Calu3 (cell line): ENCODE results near the gene EPHX1. TPM values are rescaled to one million over a fixed set of nuclear protein-coding genes. Genes with fewer than 3 reads are reported as not detected.
"Not testable (repeated sequence)": the region's sequence is repeated elsewhere in the genome, so short reads cannot be mapped to it uniquely, and the experiment has no call there.

Experiments
- BruUV-seq: library from RNA; stranded (reverse); fragments of 400-500 nt; replicated peaks from 2 replicates; lab custom pipeline; 2021; lab: Mats Ljungman, UMichigan
- CTCF ChIA-PET: fragments of 300-600 bp; sonication (Branson Sonifier 250); formaldehyde crosslinking; loops from one replicate; lab custom pipeline; 2022; ENCODE audit warnings: antibody characterized with exemption; lab: Charles Lee
- DNase-seq: peaks from one replicate; pipeline ENCODE4 v3.0.0; 2022
- H3K27ac Mint-ChIP-seq: one replicate; pipeline ENCODE4 v1.8.0; 2022; ENCODE audit warnings: mixed read lengths; ENCODE audit not compliant: unreplicated experiment
- H3K27me3 Mint-ChIP-seq: one replicate; pipeline ENCODE4 v1.8.0; 2022; ENCODE audit warnings: mixed read lengths; ENCODE audit not compliant: unreplicated experiment
- H3K36me3 Mint-ChIP-seq: one replicate; pipeline ENCODE4 v1.8.0; 2022; ENCODE audit warnings: mild to moderate bottlenecking, moderate library complexity, mixed read lengths; ENCODE audit not compliant: insufficient read depth, unreplicated experiment
- H3K4me1 Mint-ChIP-seq: one replicate; pipeline ENCODE4 v1.8.0; 2022; ENCODE audit warnings: mild to moderate bottlenecking, low read depth, mixed read lengths; ENCODE audit not compliant: unreplicated experiment
- H3K4me3 Mint-ChIP-seq: one replicate; pipeline ENCODE4 v1.8.0; 2022; ENCODE audit warnings: mild to moderate bottlenecking, low read depth, moderate library complexity, mixed read lengths; ENCODE audit not compliant: unreplicated experiment
- H3K9me3 Mint-ChIP-seq: one replicate; pipeline ENCODE4 v1.8.0; 2022; ENCODE audit warnings: low read depth, mixed read lengths; ENCODE audit not compliant: unreplicated experiment
- CTCF ChIP-seq: fragments of 200-600 bp; IDR thresholded peaks from one replicate; pipeline ENCODE4 v1.8.0; 2022; ENCODE audit warnings: antibody characterized with exemption; ENCODE audit not compliant: unreplicated experiment
- intact Hi-C: fragments of 100-400 bp; cut with micrococcal nuclease; formaldehyde crosslinking; loops from one replicate; pipeline ENCODE4 v1.10.0; 2022; ENCODE audit not compliant: unreplicated experiment
- total RNA-seq: library from RNA; stranded (reverse); gene quantifications from 2 replicates; pipeline ENCODE4 v1.2.3, GENCODE V29; 2022

Gene EPHX1
- total RNA-seq, 1 experiment from 2014 or later, result 46.6 TPM

GRCh38 chr1:225887030-225887314 lies 77.0 kb downstream of the EPHX1 start:
- no peaks in the 10 kb centered on the region for H3K27me3 Mint-ChIP-seq
- H3K36me3 Mint-ChIP-seq, result peaks cover 38% of the 10 kb centered on the region
- peaks cover 54% of the 10 kb centered on the region for H3K4me1 Mint-ChIP-seq
- CTCF ChIA-PET, result interaction anchor here (1.0 to 1.8 kb wide), 2 partner anchors 9 to 10 kb away, joined by 3 to 4 read pairs; no protein-coding TSS in a partner anchor
- no peak overlapping the region for H3K27ac Mint-ChIP-seq
- no peak for TF ChIP-seq CTCF
- no peak for DNase-seq
- no peak overlapping the region for H3K4me3 Mint-ChIP-seq
- BruUV-seq, result no TSS peak
- intact Hi-C loops, result no loop called here
- H3K9me3 Mint-ChIP-seq, result no peaks in the 10 kb centered on the region

- DNase-seq, H3K27ac Mint-ChIP-seq, intact Hi-C loops, H3K4me3 Mint-ChIP-seq, CTCF ChIA-PET, H3K27me3 Mint-ChIP-seq, BruUV-seq, H3K9me3 Mint-ChIP-seq: not testable (repeated sequence)
- Mint-ChIP-seq H3K36me3 (peaks cover 31% of the 10 kb centered on the region), H3K4me1 (peaks cover 56% of the 10 kb centered on the region)
Measured at GRCh38 chr1:225887554-225888288, 77.8 kb downstream of the EPHX1 start.

GRCh38 chr1:225888289-225888897 lies 78.5 kb downstream of the EPHX1 start:
- TF ChIP-seq CTCF, result no peak
- H3K9me3 Mint-ChIP-seq, result no peaks in the 10 kb centered on the region
- no peak overlapping the region for H3K27ac Mint-ChIP-seq
- BruUV-seq, result no TSS peak
- peaks cover 24% of the 10 kb centered on the region for H3K36me3 Mint-ChIP-seq
- no peak overlapping the region for H3K4me3 Mint-ChIP-seq
- CTCF ChIA-PET, result interaction anchor here (0.5 to 0.7 kb wide), 4 partner anchors 23 to 446 kb away, joined by 3 to 4 read pairs (median 3); no protein-coding TSS in a partner anchor
- H3K27me3 Mint-ChIP-seq, result no peaks in the 10 kb centered on the region
- intact Hi-C loops, result no loop called here
- no peak for DNase-seq
- H3K4me1 Mint-ChIP-seq, result peaks cover 54% of the 10 kb centered on the region

GRCh38 chr1:225888898-225889601 lies 79.1 kb downstream of the EPHX1 start, which contains the start of gene LEFTY1:
TSS of gene LEFTY1 (minus strand) at chr1:225889146. CDS start at chr1:225889066, 80 bp downstream.
- DNase-seq, result no peak
- no peak within 1 kb of the TSS for H3K4me3 Mint-ChIP-seq
- peaks cover 17% of the 10 kb centered on the region for H3K36me3 Mint-ChIP-seq
- intact Hi-C loops, result no loop called here
- TF ChIP-seq CTCF, result no peak
- H3K9me3 Mint-ChIP-seq, result no peaks in the 10 kb centered on the region
- BruUV-seq, result no TSS peak
- CTCF ChIA-PET, result interaction anchor here (0.5 to 1.2 kb wide), 6 partner anchors 7 to 446 kb away, joined by 3 to 4 read pairs (median 4); no protein-coding TSS in a partner anchor
- no peaks in the 10 kb centered on the region for H3K27me3 Mint-ChIP-seq
- peaks cover 47% of the 10 kb centered on the region for H3K4me1 Mint-ChIP-seq
- H3K27ac Mint-ChIP-seq, result peak within 1 kb of the TSS; percentile 72
